H1 (cell line): ENCODE measurements around the gene KCTD16.

Experiments
- MAX ChIP-seq: IDR thresholded peaks from 2 replicates; pipeline ENCODE4 v1.6.1; 2012; ENCODE audit warnings: inconsistent platforms
- TF ChIP-seq, protein P1 (sequence below), 3 experiments: IDR thresholded peaks; 1 replicate in 2 of 3; 2 replicates in 1 of 3; pipeline versions ENCODE4 v1.5.1 to v1.6.1; 2011; ENCODE audit warnings: low read length in 3 of 3, mild to moderate bottlenecking in 3 of 3, inconsistent platforms in 2 of 3, low read depth in 1 of 3, moderate library complexity in 1 of 3; ENCODE audit not compliant: insufficient read depth in 1 of 3; ENCODE audit errors: control extremely low read depth in 1 of 3

DNA sequence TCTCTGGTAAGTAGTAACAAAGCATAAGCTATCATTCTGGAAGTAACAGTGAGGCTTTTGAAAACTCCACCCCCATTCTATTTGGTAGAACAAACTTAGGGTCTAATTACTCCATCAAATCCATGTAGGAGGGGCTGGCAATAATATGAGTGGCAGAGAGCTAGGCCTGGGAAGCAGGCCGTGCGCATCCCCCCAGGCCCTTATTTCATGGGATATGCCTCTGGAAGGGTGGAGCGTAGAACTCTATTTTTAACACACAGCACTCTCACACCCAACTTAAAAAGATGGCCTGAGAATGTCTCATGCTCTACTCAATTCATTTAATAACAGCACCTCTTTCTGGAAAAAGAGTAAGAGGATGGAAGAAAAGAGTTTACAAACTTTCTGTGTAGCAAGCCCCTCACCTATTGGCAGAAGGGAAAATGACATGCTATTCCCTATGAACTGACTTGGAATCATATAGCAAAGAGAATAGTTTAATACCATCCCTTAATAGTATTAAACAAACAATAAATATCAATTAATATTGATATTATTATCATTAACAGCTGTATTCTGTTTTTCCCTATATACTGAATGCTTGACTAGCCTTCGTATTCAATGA is 233.2 kb downstream of the KCTD16 start:
- TF ChIP-seq, protein P1, sequence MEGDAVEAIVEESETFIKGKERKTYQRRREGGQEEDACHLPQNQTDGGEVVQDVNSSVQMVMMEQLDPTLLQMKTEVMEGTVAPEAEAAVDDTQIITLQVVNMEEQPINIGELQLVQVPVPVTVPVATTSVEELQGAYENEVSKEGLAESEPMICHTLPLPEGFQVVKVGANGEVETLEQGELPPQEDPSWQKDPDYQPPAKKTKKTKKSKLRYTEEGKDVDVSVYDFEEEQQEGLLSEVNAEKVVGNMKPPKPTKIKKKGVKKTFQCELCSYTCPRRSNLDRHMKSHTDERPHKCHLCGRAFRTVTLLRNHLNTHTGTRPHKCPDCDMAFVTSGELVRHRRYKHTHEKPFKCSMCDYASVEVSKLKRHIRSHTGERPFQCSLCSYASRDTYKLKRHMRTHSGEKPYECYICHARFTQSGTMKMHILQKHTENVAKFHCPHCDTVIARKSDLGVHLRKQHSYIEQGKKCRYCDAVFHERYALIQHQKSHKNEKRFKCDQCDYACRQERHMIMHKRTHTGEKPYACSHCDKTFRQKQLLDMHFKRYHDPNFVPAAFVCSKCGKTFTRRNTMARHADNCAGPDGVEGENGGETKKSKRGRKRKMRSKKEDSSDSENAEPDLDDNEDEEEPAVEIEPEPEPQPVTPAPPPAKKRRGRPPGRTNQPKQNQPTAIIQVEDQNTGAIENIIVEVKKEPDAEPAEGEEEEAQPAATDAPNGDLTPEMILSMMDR (IDR thresholded peaks at IDR 0.05; ENCODE audit: control extremely low read depth in 1 of 3, insufficient read depth in 1 of 3, low read depth in 1 of 3, low read length in 3 of 3), result peak in 1 of 3 experiments; percentile 39; a peak in 2 of 4 replicates
- TF ChIP-seq MAX, result no peak
